PFSK-1 (cell line): ENCODE measurements around the gene GTF2H1.

Experiments
- FOXP2 ChIP-seq: optimal IDR thresholded peaks from 2 replicates; pipeline ENCODE3; 2011; ENCODE audit warnings: borderline replicate concordance, control low read depth, inconsistent platforms; ENCODE audit not compliant: insufficient read depth; ENCODE audit errors: extremely low read length, extremely low read depth
- POLR2AphosphoS5 ChIP-seq: IDR thresholded peaks from 2 replicates; pipeline ENCODE4 v1.6.1; 2012; ENCODE audit warnings: low read depth, mild to moderate bottlenecking, control low read depth, low read length, moderate library complexity
- REST ChIP-seq, 2 experiments: IDR thresholded peaks; 2 replicates each; pipeline versions ENCODE4 v1.6.1 to v1.8.0; 2011 to 2012; ENCODE audit warnings: low read depth in 2 of 2, low read length in 2 of 2, control low read depth in 1 of 2, inconsistent platforms in 1 of 2, mild to moderate bottlenecking in 1 of 2, moderate library complexity in 1 of 2; ENCODE audit not compliant: insufficient read depth in 1 of 2
- SIN3A ChIP-seq: IDR thresholded peaks from 2 replicates; pipeline ENCODE4 v1.6.1; 2012; ENCODE audit warnings: mild to moderate bottlenecking, low read length, moderate library complexity, borderline replicate concordance; ENCODE audit not compliant: insufficient read depth
- TAF1 ChIP-seq: IDR thresholded peaks from 2 replicates; pipeline ENCODE4 v1.6.1; 2012; ENCODE audit warnings: low read length, control low read depth, borderline replicate concordance; ENCODE audit not compliant: insufficient read depth

GTF2H1 gene

GRCh38 chr11:18369398-18369797, 47.0 kb downstream of the GTF2H1 start:
- no peak for TF ChIP-seq SIN3A
- no peak for TF ChIP-seq FOXP2
- TF ChIP-seq REST (IDR thresholded peaks at IDR 0.05; ENCODE audit: insufficient read depth in 1 of 2, low read depth in 2 of 2, low read length in 2 of 2): no peak
- no peak for TF ChIP-seq POLR2AphosphoS5
- no peak for TF ChIP-seq TAF1

GRCh38 chr11:18371279-18371678, 48.9 kb downstream of the GTF2H1 start:
- TF ChIP-seq POLR2AphosphoS5 (no peak), FOXP2 (no peak), SIN3A (no peak), REST (IDR thresholded peaks at IDR 0.05; ENCODE audit: insufficient read depth in 1 of 2, low read depth in 2 of 2, low read length in 2 of 2) (no peak), TAF1 (no peak)

- TF ChIP-seq FOXP2: no peak
- TF ChIP-seq REST (IDR thresholded peaks at IDR 0.05; ENCODE audit: insufficient read depth in 1 of 2, low read depth in 2 of 2, low read length in 2 of 2): no peak
- TF ChIP-seq SIN3A: no peak
- TF ChIP-seq TAF1: no peak
- no peak for TF ChIP-seq POLR2AphosphoS5
Observed at GRCh38 chr11:18372201-18372600, 49.8 kb downstream of the GTF2H1 start.

GRCh38 chr11:18374956-18375355, 52.6 kb downstream of the GTF2H1 start:
- TF ChIP-seq POLR2AphosphoS5 (no peak), SIN3A (no peak), REST (IDR thresholded peaks at IDR 0.05; ENCODE audit: insufficient read depth in 1 of 2, low read depth in 2 of 2, low read length in 2 of 2) (no peak), TAF1 (no peak), FOXP2 (no peak)

GRCh38 chr11:18375941-18376340, 53.6 kb downstream of the GTF2H1 start:
- TF ChIP-seq TAF1: no peak
- no peak for TF ChIP-seq SIN3A
- TF ChIP-seq POLR2AphosphoS5: no peak
- no peak for TF ChIP-seq FOXP2
- TF ChIP-seq REST (IDR thresholded peaks at IDR 0.05; ENCODE audit: insufficient read depth in 1 of 2, low read depth in 2 of 2, low read length in 2 of 2): no peak
